ENCODE data around the gene HTR7. TPM values are rescaled to one million over a fixed set of nuclear protein-coding genes. Genes with fewer than 3 reads are reported as not detected.

Gene HTR7
- total RNA-seq, 1 experiment from 2014 or later: 0.33 TPM

GRCh38 chr10:90856964-90857634, 740 bp downstream of the HTR7 start:
- intact Hi-C loops (cut with micrococcal nuclease; ENCODE audit: unreplicated experiment) (no loop called here), in situ Hi-C loops (cut with HindIII; ENCODE audit: low pct_unique_long_range_greater_than_20kb, low sequenced_read_pairs) (no loop called here)
- no peak overlapping the region for H3K27ac ChIP-seq (ENCODE audit: low read length)
- peaks cover 7% of the 10 kb centered on the region; the same call in 1 of the 2 replicates for H3K36me3 ChIP-seq (ENCODE audit: control insufficient read depth, insufficient read depth, low read length)
- peak overlapping the region; percentile 52 to 53 for H3K4me3 ChIP-seq (ENCODE audit: low read depth in 2 of 2, low read length in 2 of 2)
- ATAC-seq (peak; percentile 13; the same call in 1 of the 2 replicates), DNase-seq (ENCODE audit: low read depth, low spot score) (no peak)
- no peaks in the 10 kb centered on the region; the same call in 1 of the 2 replicates for H3K4me1 ChIP-seq (ENCODE audit: control insufficient read depth, insufficient read depth, low read length)
- BruUV-seq (replicated peaks): no TSS peak
- CTCF ChIA-PET: interaction anchor here (0.7 kb wide), 1 partner anchor 164 kb away, joined by 3 read pairs; no protein-coding TSS in a partner anchor
- H3K27me3 ChIP-seq (ENCODE audit: control insufficient read depth, insufficient read depth, low read length): peaks cover 38% of the 10 kb centered on the region
- TF ChIP-seq CTCF (IDR thresholded peaks at IDR 0.05) (no peak), TCF7L2 (IDR thresholded peaks at IDR 0.05; ENCODE audit: low read depth, low read length) (no peak), SIN3A (IDR thresholded peaks at IDR 0.05; ENCODE audit: borderline replicate concordance, insufficient read depth, low read depth, low read length) (no peak), POLR2AphosphoS5 (IDR thresholded peaks at IDR 0.05; ENCODE audit: low read depth, low read length) (no peak), REST (IDR thresholded peaks at IDR 0.05; ENCODE audit: insufficient read depth in 1 of 2, low read depth in 2 of 2, low read length in 1 of 2) (no peak)
- no peaks in the 10 kb centered on the region for H3K9me3 ChIP-seq (ENCODE audit: control insufficient read depth, insufficient read depth, low read depth, low read length)
- POLR2A ChIA-PET: no interaction called here

- ATAC-seq (no peak), DNase-seq (ENCODE audit: low read depth, low spot score) (no peak)
- BruUV-seq (replicated peaks): no TSS peak
- no peaks in the 10 kb centered on the region; the same call in 1 of the 2 replicates for H3K9me3 ChIP-seq (ENCODE audit: control insufficient read depth, insufficient read depth, low read depth, low read length)
- H3K4me3 ChIP-seq (ENCODE audit: low read depth in 2 of 2, low read length in 2 of 2): no peak overlapping the region
- peaks cover 36% of the 10 kb centered on the region for H3K27me3 ChIP-seq (ENCODE audit: control insufficient read depth, insufficient read depth, low read length)
- no peaks in the 10 kb centered on the region; the same call in 1 of the 2 replicates for H3K4me1 ChIP-seq (ENCODE audit: control insufficient read depth, insufficient read depth, low read length)
- intact Hi-C loops (cut with micrococcal nuclease; ENCODE audit: unreplicated experiment) (no loop called here), in situ Hi-C loops (cut with HindIII; ENCODE audit: low pct_unique_long_range_greater_than_20kb, low sequenced_read_pairs) (no loop called here)
- ChIA-PET CTCF (interaction anchor here (0.7 kb wide), 1 partner anchor 163 kb away, joined by 3 read pairs; no protein-coding TSS in a partner anchor), POLR2A (no interaction called here)
- TF ChIP-seq CTCF (IDR thresholded peaks at IDR 0.05): no peak
- TF ChIP-seq SIN3A (IDR thresholded peaks at IDR 0.05; ENCODE audit: borderline replicate concordance, insufficient read depth, low read depth, low read length): no peak
- no peak for TF ChIP-seq REST (IDR thresholded peaks at IDR 0.05; ENCODE audit: insufficient read depth in 1 of 2, low read depth in 2 of 2, low read length in 1 of 2)
- TF ChIP-seq POLR2AphosphoS5 (IDR thresholded peaks at IDR 0.05; ENCODE audit: low read depth, low read length): no peak
- TF ChIP-seq TCF7L2 (IDR thresholded peaks at IDR 0.05; ENCODE audit: low read depth, low read length): no peak
- no peak overlapping the region for H3K27ac ChIP-seq (ENCODE audit: low read length)
- peaks cover 7% of the 10 kb centered on the region; the same call in 1 of the 2 replicates for H3K36me3 ChIP-seq (ENCODE audit: control insufficient read depth, insufficient read depth, low read length)
These were observed 1.6 kb downstream of the HTR7 start for GRCh38 chr10:90856261-90856660.
